H1 (cell line): Measurements from ENCODE around the gene CCT3. TPM values are rescaled to one million over a fixed set of nuclear protein-coding genes. Genes with fewer than 3 reads are reported as not detected.

Source experiments
- CTCF ChIA-PET: fragments of 300-600 bp; sonication (Branson Sonifier 250); formaldehyde crosslinking; loops from one replicate; lab custom pipeline; 2021; ENCODE audit not compliant: partially characterized antibody; lab: Charles Lee
- POLR2A ChIA-PET: fragments of 300-600 bp; sonication (Branson Sonifier 250); formaldehyde crosslinking; loops from one replicate; lab custom pipeline; 2021; ENCODE audit warnings: inconsistent platforms; ENCODE audit not compliant: partially characterized antibody; lab: Charles Lee
- DNase-seq, 2 experiments: peaks; one replicate each; pipeline versions ENCODE4 v3.0.0 to v3.0.0-alpha.2; 2010 to 2022; ENCODE audit warnings: low spot score in 2 of 2, low read depth in 1 of 2, mixed read lengths in 1 of 2
- FAIRE-seq: peaks from 2 replicates; lab custom pipeline; 2011; peaks lifted over from hg19 to GRCh38; lab: Jason Lieb, UNC
- H2AFZ ChIP-seq: 2 replicates; pipeline ENCODE4 v1.8.1; 2012; ENCODE audit warnings: low read length, inconsistent platforms
- H2AK5ac ChIP-seq: 2 replicates; pipeline ENCODE4 v1.6.1; 2013; ENCODE audit warnings: low read depth, low read length
- H2BK120ac ChIP-seq: replicated peaks from 2 replicates; pipeline ENCODE3; 2013; ENCODE audit warnings: low read depth, low read length, inconsistent platforms
- H2BK12ac ChIP-seq: 2 replicates; pipeline ENCODE4 v1.6.1; 2013; ENCODE audit warnings: low read depth, low read length
- H2BK15ac ChIP-seq: 2 replicates; pipeline ENCODE4 v1.6.1; 2013; ENCODE audit warnings: low read length
- H2BK20ac ChIP-seq: 2 replicates; pipeline ENCODE4 v1.6.1; 2013; ENCODE audit warnings: low read length
- H2BK5ac ChIP-seq: 2 replicates; pipeline ENCODE4 v1.6.1; 2013; ENCODE audit warnings: low read depth, low read length
- H3K14ac ChIP-seq: 2 replicates; pipeline ENCODE4 v1.6.1; 2013; ENCODE audit warnings: inconsistent platforms; ENCODE audit not compliant: insufficient read length
- H3K18ac ChIP-seq: 2 replicates; pipeline ENCODE4 v1.6.1; 2013; ENCODE audit warnings: low read length; ENCODE audit errors: extremely low read depth
- H3K23ac ChIP-seq: 2 replicates; pipeline ENCODE4 v1.6.1; 2013; ENCODE audit warnings: inconsistent platforms; ENCODE audit not compliant: insufficient read length
- H3K23me2 ChIP-seq: 2 replicates; pipeline ENCODE4 v1.6.1; 2013; ENCODE audit warnings: low read depth, low read length
- H3K27ac ChIP-seq: 2 replicates; pipeline ENCODE4 v1.6.1; 2011; ENCODE audit warnings: low read depth, low read length, inconsistent platforms
- H3K27me3 ChIP-seq, 4 experiments: replicated peaks in 1 of 4; 1 replicate in 1 of 4; 2 replicates in 3 of 4; pipeline versions ENCODE4 v1.6.1 to v1.8.1; 2011 to 2013; ENCODE audit warnings: low read length in 3 of 4, mild to moderate bottlenecking in 3 of 4, inconsistent platforms in 2 of 4, mixed read lengths in 2 of 4, moderate library complexity in 1 of 4; ENCODE audit not compliant: control insufficient read depth in 3 of 4, insufficient read depth in 3 of 4; ENCODE audit errors: extremely low read depth in 1 of 4
- H3K36me3 ChIP-seq, 4 experiments: 2 replicates each; pipeline versions ENCODE4 v1.6.1 to v1.8.1; 2011 to 2013; ENCODE audit warnings: mild to moderate bottlenecking in 4 of 4, low read length in 3 of 4, moderate library complexity in 2 of 4, control low read depth in 1 of 4, inconsistent platforms in 1 of 4; ENCODE audit not compliant: insufficient read depth in 4 of 4, control insufficient read depth in 2 of 4
- H3K4ac ChIP-seq: replicated peaks from 2 replicates; pipeline ENCODE3; 2013; ENCODE audit warnings: low read length, low read depth, mixed read lengths, inconsistent platforms; ENCODE audit not compliant: insufficient read length
- H3K4me1 ChIP-seq, 4 experiments: replicated peaks in 1 of 4; 1 replicate in 1 of 4; 2 replicates in 3 of 4; pipeline versions ENCODE4 v1.6.1 to v1.8.1; 2011 to 2013; ENCODE audit warnings: low read length in 3 of 4, inconsistent platforms in 2 of 4, mixed read lengths in 1 of 4; ENCODE audit not compliant: insufficient read depth in 4 of 4, control insufficient read depth in 3 of 4
- H3K4me2 ChIP-seq, 2 experiments: 2 replicates each; pipeline versions ENCODE4 v1.6.1 to v1.8.1; 2011 to 2013; ENCODE audit warnings: low read depth in 2 of 2, low read length in 2 of 2, control low read depth in 1 of 2, inconsistent platforms in 1 of 2, mild to moderate bottlenecking in 1 of 2; ENCODE audit not compliant: insufficient read depth in 1 of 2
- H3K4me3 ChIP-seq, 4 experiments: fragments of 200-600, 300-600 bp in 1 of 4; sonication (generic), shearing (Covaris generic), sonication (Bioruptor Twin) in 1 of 4; 2 replicates each; pipeline versions ENCODE4 v1.5.1 to v1.8.1; 2011 to 2016; ENCODE audit warnings: low read length in 4 of 4, low read depth in 3 of 4, control low read depth in 2 of 4, inconsistent platforms in 2 of 4, mild to moderate bottlenecking in 2 of 4, mixed read lengths in 1 of 4, moderate library complexity in 1 of 4; ENCODE audit not compliant: insufficient read depth in 2 of 4; ENCODE audit errors: extremely low read depth in 1 of 4
- H3K56ac ChIP-seq: replicated peaks from 2 replicates; pipeline ENCODE3; 2013; ENCODE audit warnings: low read depth, mild to moderate bottlenecking, mixed read lengths, low read length, inconsistent platforms; ENCODE audit not compliant: insufficient read length
- H3K79me1 ChIP-seq: 2 replicates; pipeline ENCODE4 v1.6.1; 2013; ENCODE audit warnings: low read depth, low read length, control low read depth
- H3K79me2 ChIP-seq, 2 experiments: 2 replicates each; pipeline versions ENCODE4 v1.6.1 to v1.8.1; 2012 to 2013; ENCODE audit warnings: low read length in 2 of 2, mild to moderate bottlenecking in 2 of 2, inconsistent platforms in 1 of 2; ENCODE audit not compliant: insufficient read depth in 2 of 2, control insufficient read depth in 1 of 2
- H3K9ac ChIP-seq, 4 experiments: replicated peaks in 1 of 4; 1 replicate in 1 of 4; 2 replicates in 3 of 4; pipeline versions ENCODE4 v1.6.1 to v1.8.1; 2011 to 2013; ENCODE audit warnings: low read depth in 3 of 4, low read length in 3 of 4, control low read depth in 2 of 4, mild to moderate bottlenecking in 2 of 4, moderate library complexity in 2 of 4, inconsistent platforms in 1 of 4; ENCODE audit errors: extremely low read depth in 1 of 4
- H3K9me3 ChIP-seq, 2 experiments: 2 replicates each; pipeline versions ENCODE4 v1.6.1 to v1.8.1; 2012 to 2013; ENCODE audit warnings: mild to moderate bottlenecking in 2 of 2, moderate library complexity in 2 of 2, control low read depth in 1 of 2, inconsistent platforms in 1 of 2, low read depth in 1 of 2, low read length in 1 of 2, mixed read lengths in 1 of 2; ENCODE audit not compliant: insufficient read depth in 2 of 2
- H4K20me1 ChIP-seq, 2 experiments: replicated peaks in 1 of 2; 2 replicates each; pipeline versions ENCODE3 to v1.8.1; 2011 to 2013; ENCODE audit warnings: inconsistent platforms in 2 of 2, low read length in 2 of 2, mild to moderate bottlenecking in 1 of 2; ENCODE audit not compliant: insufficient read depth in 2 of 2, control insufficient read depth in 1 of 2
- H4K5ac ChIP-seq: 2 replicates; pipeline ENCODE4 v1.6.1; 2013; ENCODE audit warnings: low read length, low read depth, mixed read lengths, inconsistent platforms; ENCODE audit not compliant: insufficient read length
- H4K8ac ChIP-seq: 2 replicates; pipeline ENCODE4 v1.8.0; 2013; ENCODE audit warnings: mild to moderate bottlenecking, moderate library complexity, low read length, inconsistent platforms; ENCODE audit not compliant: insufficient read depth; ENCODE audit errors: extremely low read depth
- H4K91ac ChIP-seq: replicated peaks from 2 replicates; pipeline ENCODE3; 2013; ENCODE audit warnings: low read length, mixed read lengths, inconsistent platforms; ENCODE audit not compliant: insufficient read length
- BRCA1 ChIP-seq: IDR thresholded peaks from 2 replicates; pipeline ENCODE4 v1.6.1; 2012; ENCODE audit warnings: low read depth, low read length, improper control_type of control experiment
- CBX8 ChIP-seq: fragments of 300-800, 300-1000 bp; sonication (generic); IDR thresholded peaks from 2 replicates; pipeline ENCODE4 v1.7.1; 2016; ENCODE audit warnings: low read depth, low read length, borderline replicate concordance
- CEBPB ChIP-seq: IDR thresholded peaks from 2 replicates; pipeline ENCODE4 v1.6.1; 2012; ENCODE audit warnings: low read depth, low read length
- CHD1 ChIP-seq: IDR thresholded peaks from 2 replicates; pipeline ENCODE4 v1.6.1; 2012; ENCODE audit warnings: low read depth, low read length, improper control_type of control experiment
- CHD2 ChIP-seq: IDR thresholded peaks from 2 replicates; pipeline ENCODE4 v1.6.1; 2012; ENCODE audit warnings: low read length, improper control_type of control experiment
- EGR1 ChIP-seq: IDR thresholded peaks from 2 replicates; pipeline ENCODE4 v1.6.1; 2011; ENCODE audit warnings: low read depth, low read length, borderline replicate concordance
- EP300 ChIP-seq, 2 experiments: IDR thresholded peaks; 1 replicate in 1 of 2; 2 replicates in 1 of 2; pipeline ENCODE4 v1.6.1; 2011 to 2012; ENCODE audit warnings: low read depth in 2 of 2, low read length in 2 of 2, mild to moderate bottlenecking in 2 of 2, borderline replicate concordance in 1 of 2, inconsistent platforms in 1 of 2, moderate library complexity in 1 of 2
- GABPA ChIP-seq: IDR thresholded peaks from 2 replicates; pipeline ENCODE4 v1.6.1; 2011; ENCODE audit warnings: mild to moderate bottlenecking, low read length, moderate library complexity, borderline replicate concordance; ENCODE audit not compliant: insufficient read depth
- PHF8 ChIP-seq: fragments of 200-600 bp; sonication (generic); conservative IDR thresholded peaks from 2 replicates; pipeline ENCODE4 v1.7.1; 2012; ENCODE audit warnings: low read depth, mild to moderate bottlenecking, inconsistent platforms, low read length, moderate library complexity
- RBBP5 ChIP-seq: IDR thresholded peaks from 2 replicates; pipeline ENCODE4 v1.7.1; 2012; ENCODE audit warnings: low read depth, mild to moderate bottlenecking, inconsistent platforms, low read length, moderate library complexity, borderline replicate concordance
- SIN3A ChIP-seq, 2 experiments: IDR thresholded peaks in 1 of 2; conservative IDR thresholded peaks in 1 of 2; 2 replicates each; pipeline ENCODE4 v1.6.1; 2011 to 2012; ENCODE audit warnings: low read length in 2 of 2, improper control_type of control experiment in 1 of 2, low read depth in 1 of 2, mild to moderate bottlenecking in 1 of 2
- SP1 ChIP-seq: IDR thresholded peaks from 2 replicates; pipeline ENCODE4 v1.6.1; 2011; ENCODE audit warnings: low read depth, low read length
- TBP ChIP-seq: IDR thresholded peaks from 2 replicates; pipeline ENCODE4 v1.6.1; 2011; ENCODE audit warnings: low read depth, low read length, improper control_type of control experiment
- TEAD4 ChIP-seq: IDR thresholded peaks from 2 replicates; pipeline ENCODE4 v1.6.1; 2012; ENCODE audit warnings: low read depth, low read length, inconsistent platforms, mixed read lengths
- YY1 ChIP-seq: IDR thresholded peaks from 2 replicates; pipeline ENCODE4 v1.6.1; 2011; ENCODE audit warnings: low read depth, mild to moderate bottlenecking, low read length
- WGBS, 2 experiments: shearing (Covaris generic) in 1 of 2; methylation state at CpG; one replicate each; pipeline versions ENCODE4 v1.1.6 to v1.1.7; 2013 to 2015; ENCODE audit warnings: low lambda C conversion rate in 2 of 2, mixed read lengths in 2 of 2, inconsistent platforms in 1 of 2, low coverage in 1 of 2, missing lambda C conversion rate in 1 of 2; ENCODE audit not compliant: insufficient replicate concordance in 2 of 2, insufficient coverage in 1 of 2, insufficient read length in 1 of 2; ENCODE audit errors: extremely low coverage in 1 of 2, missing lambda C conversion rate in 1 of 2; 5-methylcytosine and 5-hydroxymethylcytosine counted together
- polyA plus RNA-seq, 7 experiments: library from polyadenylated mRNA; depleted of rRNA in 3 of 7; stranded (reverse) in 5 of 7; unstranded in 2 of 7; fragments of >200 nt in 5 of 7; fragments of 200-250 nt in 2 of 7; gene quantifications; 1 replicate in 5 of 7; 2 replicates in 1 of 7; 4 replicates in 1 of 7; pipeline versions ENCODE4 v1.2.1 to v1.2.3, GENCODE V29; 2011 to 2013; ENCODE audit warnings: missing spikeins in 2 of 7, mixed read lengths in 2 of 7
- total RNA-seq: library from RNA; stranded (reverse); fragmentation: NEBNext Ultra II Directional; extraction: Animal tissue kit (Norgen Biotek cat#: 25700); gene quantifications from 2 replicates; pipeline ENCODE4 v1.2.1, GENCODE V29; 2021

The CCT3 gene
- total and polyA plus RNA-seq, 2 of the 8 experiments (the other 6 are each of a cell fraction or from before 2014, with no cell fraction given) = 431 to 480 TPM

GRCh38 chr1:156384658-156385057 is 46.6 kb upstream of the CCT3 start:
- Histone ChIP-seq H2BK5ac (no peak overlapping the region), H2AFZ (no peak overlapping the region), H3K9me3 (no peaks in the 10 kb centered on the region), H3K79me2 (no peaks in the 10 kb centered on the region), H3K36me3 (no peaks in the 10 kb centered on the region), H3K79me1 (no peaks in the 10 kb centered on the region), H3K4me2 (no peak overlapping the region), H4K8ac (no peak overlapping the region), H2AK5ac (no peak overlapping the region), H3K4me1 (peaks cover 0 to 14% (median 10%) of the 10 kb centered on the region in 4 experiments; a peak in 6 of 7 replicates), H3K27me3 (peaks cover 14 to 39% (median 36%) of the 10 kb centered on the region in 4 experiments), H2BK15ac (no peak overlapping the region), H3K18ac (no peak overlapping the region), H3K4me3 (no peak overlapping the region), H2BK12ac (no peak overlapping the region), H2BK120ac (no peak overlapping the region), H3K9ac (no peak overlapping the region), H4K5ac (no peak overlapping the region), H2BK20ac (no peak overlapping the region), H3K23ac (no peak overlapping the region), H3K14ac (no peak overlapping the region), H4K20me1 (no peaks in the 10 kb centered on the region), H3K4ac (no peak overlapping the region), H3K56ac (no peak overlapping the region), H3K23me2 (peaks cover 4% of the 10 kb centered on the region; the same call in 1 of the 2 replicates), H4K91ac (no peak overlapping the region), H3K27ac (no peak overlapping the region)
- ChIA-PET POLR2A (interaction anchor here (2.7 kb wide), 1 partner anchor 48 kb away, joined by 8 read pairs; no protein-coding TSS in a partner anchor), CTCF (interaction anchor here (0.6 to 26.1 kb wide), 17 partner anchors 11 to 378 kb away, joined by 3 to 574 read pairs (median 19); partner anchors contain the start of gene RHBG)
- FAIRE-seq = no peak
- DNase-seq = no peak
- 95% methylated on average over 5 of the region's 5 CpGs; no CpG with 5 or more reads in 1 of the 2 experiments for WGBS, 2 experiments
- no peak for TF ChIP-seq CEBPB
- no peak for TF ChIP-seq TEAD4
- TF ChIP-seq BRCA1 = no peak
- TF ChIP-seq YY1 = no peak
- TF ChIP-seq PHF8 = no peak
- TF ChIP-seq TBP = no peak
- TF ChIP-seq CHD1 = no peak
- no peak for TF ChIP-seq CHD2
- TF ChIP-seq GABPA = no peak
- no peak for TF ChIP-seq RBBP5
- TF ChIP-seq CBX8 = no peak
- no peak for TF ChIP-seq SP1
- no peak for TF ChIP-seq EGR1
- TF ChIP-seq SIN3A (conservative IDR thresholded peaks at IDR 0.05 in 1 of 2, IDR thresholded peaks at IDR 0.05 in 1 of 2; ENCODE audit: low read depth in 1 of 2, low read length in 2 of 2) = no peak
- TF ChIP-seq EP300 (IDR thresholded peaks at IDR 0.05; ENCODE audit: borderline replicate concordance in 1 of 2, low read depth in 2 of 2, low read length in 2 of 2) = no peak
